Stimulated activated CD8-positive, alpha-beta memory T cell treated with anti-CD3 and anti-CD28 coated beads, Interleukin-7, amount 100 ng/mL, for 24 hours (primary cell): ENCODE measurements around the gene KCNK15.

Experiments
- DNase-seq: peaks from one replicate; pipeline ENCODE4 v3.0.0-alpha.2; 2020; ENCODE audit warnings: low read depth

Gene KCNK15

DNA sequence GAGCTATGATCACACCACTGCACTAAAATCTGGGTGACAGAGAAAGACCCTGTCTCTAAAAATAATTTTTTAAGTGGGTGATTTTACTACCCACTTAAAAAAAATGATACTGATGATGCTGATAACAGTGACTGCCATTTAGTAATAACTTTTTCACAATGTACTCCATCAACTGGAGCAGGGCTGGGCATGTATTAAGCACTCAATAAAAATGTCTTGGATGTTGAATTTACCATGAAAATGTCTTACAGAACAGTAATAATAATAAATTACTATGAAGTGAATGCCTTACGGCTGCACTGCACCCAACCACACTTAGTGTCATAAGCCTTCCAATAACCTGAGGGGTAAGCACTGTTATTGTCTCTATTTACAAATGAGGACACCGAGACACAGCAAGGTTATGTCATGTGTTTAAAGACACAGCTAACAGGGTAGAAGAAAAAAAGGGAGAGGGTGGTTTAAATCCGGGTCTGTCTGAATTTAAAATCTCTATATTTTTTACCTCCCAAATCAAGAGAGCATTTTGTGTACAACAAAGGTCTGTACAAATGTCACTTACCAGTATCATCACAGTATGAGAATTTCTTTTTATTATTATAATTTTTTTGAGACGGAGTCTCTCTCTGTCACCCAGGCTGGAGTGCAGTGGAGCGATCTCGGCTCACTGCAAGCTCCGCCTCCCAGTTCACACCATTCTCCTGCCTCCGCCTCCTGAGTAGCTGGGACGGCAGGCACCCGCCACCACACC is 43.2 kb downstream of the KCNK15 start:
- DNase-seq: no peak

DNA sequence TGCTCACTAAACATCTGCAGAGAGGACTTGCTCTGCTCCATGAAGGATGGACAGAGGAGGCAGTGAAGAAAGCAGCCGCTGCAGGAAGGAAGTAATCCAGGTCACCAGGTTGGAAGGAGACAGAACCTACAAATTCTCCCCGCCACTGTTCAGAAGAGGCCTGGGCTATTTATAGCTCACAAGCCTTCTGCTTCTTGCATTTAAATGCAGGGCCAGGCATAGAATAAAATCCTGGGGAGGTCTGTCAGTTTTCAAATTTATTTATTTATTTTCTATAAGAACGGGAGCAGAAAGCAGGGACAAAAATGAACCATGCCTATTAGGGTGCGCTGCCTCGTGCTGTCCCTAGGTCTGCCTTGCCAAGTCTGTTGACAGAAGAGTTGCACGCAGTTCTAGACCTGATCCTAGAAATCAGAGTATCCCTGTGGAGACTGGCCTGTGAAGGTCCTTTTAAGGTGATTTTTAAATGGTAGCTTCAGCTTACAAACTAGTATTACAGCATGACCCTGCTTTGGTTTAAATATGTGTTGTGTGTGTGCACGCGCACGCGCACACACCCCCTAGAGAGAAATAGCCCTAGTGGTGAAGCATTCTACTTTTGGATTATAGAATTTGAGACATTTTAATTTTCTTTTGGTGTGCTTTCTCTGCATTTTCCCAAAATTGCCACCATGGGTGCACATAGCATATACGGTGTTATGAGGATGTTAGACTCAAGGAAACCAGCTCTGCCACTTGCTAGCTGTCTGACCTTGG is 45.2 kb downstream of the KCNK15 start:
- no peak for DNase-seq

DNA sequence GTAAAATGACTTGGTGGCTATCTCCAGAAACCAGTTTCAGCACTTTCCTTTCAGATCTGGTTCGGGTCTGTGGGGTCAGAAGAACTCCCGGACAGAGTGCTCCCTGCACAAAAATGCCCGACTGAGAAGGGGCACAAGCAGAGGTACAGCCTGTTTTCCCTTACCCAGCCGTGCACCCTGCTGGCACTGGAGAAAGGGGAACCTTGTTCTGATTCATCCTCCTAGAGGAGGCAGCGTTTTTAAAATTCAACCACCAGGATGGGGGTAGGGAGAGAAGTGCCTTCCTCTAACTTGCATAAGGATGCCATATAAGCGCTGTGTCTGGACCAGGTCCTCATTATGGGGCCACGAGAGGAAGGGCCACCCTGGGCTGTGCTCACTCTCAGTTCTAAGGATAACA is 47.1 kb downstream of the KCNK15 start:
- DNase-seq: no peak

- DNase-seq: no peak
These were observed 50.2 kb downstream of the KCNK15 start for GRCh38 chr20:44795836-44796235.

- no peak for DNase-seq
These were observed 50.6 kb downstream of the KCNK15 start for GRCh38 chr20:44796311-44796710.

DNA sequence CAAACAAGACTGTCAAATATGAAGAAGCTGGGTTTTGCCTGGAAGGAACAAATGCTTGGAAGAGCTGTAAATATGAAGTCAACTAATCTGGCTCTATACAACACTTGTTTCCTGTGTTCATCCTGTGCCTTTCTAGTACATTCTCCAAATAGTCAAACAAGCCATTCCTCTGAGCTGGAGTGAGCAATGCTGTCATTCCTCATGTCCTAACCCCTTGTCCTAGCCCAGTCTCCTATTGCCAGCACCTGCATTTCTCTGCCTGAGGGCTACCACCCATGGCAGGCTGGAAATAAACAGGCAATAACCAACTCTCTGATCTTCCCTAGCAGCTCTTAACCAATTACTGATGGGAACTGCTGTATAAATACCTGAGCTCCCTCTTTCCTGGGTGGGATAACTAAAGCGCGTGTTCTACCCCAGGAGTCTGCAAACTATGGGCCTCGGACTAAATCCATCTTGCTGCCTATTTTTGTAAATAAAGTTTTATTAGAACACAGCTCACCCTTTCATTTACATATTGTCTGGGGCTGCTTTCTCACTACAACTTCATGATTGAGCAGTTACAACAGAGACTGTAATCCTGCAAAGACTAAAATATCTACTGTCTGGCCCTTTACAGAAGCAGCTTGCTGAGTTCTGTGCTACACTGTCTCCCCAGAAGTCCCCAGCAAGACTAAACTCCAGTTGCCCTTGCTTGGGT is 51.2 kb downstream of the KCNK15 start:
- DNase-seq: no peak

GRCh38 chr20:44799691-44800090 is 54.0 kb downstream of the KCNK15 start:
- DNase-seq: no peak

DNA sequence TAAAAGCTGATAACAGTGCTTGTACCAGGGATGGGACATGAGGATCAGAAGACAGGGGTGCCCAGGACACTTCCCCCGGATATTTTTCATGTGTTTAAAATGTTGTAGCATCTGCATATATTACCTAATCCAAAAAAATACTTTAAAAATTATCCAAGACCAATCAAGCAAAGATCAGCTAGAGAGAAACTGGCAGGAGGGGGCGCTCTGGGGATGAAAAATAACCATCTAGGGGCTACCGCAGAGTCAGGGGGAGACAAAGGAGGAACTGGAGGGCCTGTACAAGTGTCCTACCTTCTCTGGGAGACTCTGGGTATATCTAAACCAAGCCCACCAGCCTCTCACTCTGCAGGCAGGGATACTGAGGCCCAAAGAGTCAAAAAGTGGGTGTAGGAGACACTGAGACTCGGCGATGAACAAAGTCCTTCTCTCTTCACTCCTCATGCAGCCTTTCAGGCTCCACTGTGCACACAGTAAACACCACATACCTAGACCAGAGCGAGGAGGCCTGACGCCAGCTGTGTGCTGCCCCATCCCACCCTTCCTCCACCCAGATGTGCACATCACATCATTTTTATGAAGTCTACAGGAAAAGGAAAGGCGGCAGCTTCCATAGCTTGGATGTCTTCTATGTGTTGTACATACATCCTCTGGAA is 54.9 kb downstream of the KCNK15 start:
- no peak for DNase-seq
